CD4-positive, alpha-beta T cell treated with Interleukin-17A for 4 hours (primary cell): ENCODE measurements around the gene GRWD1.
"Not testable (repeated sequence)": the region's sequence is repeated elsewhere in the genome, so short reads cannot be mapped to it uniquely, and the experiment has no call there.

ENCODE experiments used
- DNase-seq: peaks from one replicate; pipeline ENCODE4 v3.0.0-alpha.2; 2020; ENCODE audit warnings: mixed read lengths

The GRWD1 gene

DNA sequence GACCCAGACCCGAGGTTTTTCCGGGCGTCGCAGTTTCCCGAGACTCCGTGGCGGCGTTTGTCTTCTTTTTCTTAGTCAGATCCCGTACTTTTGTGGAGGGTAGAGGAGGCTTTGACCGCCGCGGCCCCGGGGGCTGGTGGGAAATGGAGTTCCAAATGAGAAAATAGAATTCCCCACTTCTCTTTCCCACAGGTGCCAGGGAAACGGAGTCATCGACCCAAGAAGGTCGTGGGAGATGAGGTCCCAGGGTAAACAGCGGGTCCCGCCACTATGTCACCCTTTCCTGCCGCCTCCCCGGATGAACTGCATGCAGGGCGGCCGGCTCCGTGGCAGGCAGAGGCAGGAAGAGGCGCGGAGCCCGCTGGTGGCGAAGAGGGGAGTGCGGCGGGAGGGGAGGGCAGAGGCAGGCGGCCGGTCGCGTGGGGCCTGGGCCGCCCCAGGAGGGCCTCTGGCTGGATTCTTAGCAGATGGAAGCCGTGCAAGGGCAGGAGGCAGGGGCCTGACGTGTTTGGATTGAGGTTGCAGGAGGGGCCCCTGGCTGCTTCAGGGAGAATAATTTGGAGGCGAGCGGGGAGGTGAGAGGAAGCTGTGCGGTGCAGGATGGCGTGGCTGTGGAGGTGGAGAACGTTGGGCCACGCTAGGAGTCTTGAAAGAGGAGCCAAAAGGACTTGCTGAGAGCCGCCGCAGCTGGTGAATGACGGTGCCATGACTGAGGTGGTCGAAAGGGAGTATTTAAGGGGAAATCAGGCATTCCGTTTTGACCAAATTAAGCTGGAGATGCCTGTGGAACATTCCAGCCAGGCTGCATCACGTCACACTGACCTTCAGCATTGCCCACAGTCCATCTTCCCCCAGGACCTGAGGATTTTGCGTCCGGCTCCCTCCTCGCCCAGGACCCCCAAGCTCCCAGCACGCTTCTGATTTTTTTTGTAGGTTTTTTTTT, 35.0 kb downstream of the GRWD1 start:
- DNase-seq, result peak; percentile 76

DNA sequence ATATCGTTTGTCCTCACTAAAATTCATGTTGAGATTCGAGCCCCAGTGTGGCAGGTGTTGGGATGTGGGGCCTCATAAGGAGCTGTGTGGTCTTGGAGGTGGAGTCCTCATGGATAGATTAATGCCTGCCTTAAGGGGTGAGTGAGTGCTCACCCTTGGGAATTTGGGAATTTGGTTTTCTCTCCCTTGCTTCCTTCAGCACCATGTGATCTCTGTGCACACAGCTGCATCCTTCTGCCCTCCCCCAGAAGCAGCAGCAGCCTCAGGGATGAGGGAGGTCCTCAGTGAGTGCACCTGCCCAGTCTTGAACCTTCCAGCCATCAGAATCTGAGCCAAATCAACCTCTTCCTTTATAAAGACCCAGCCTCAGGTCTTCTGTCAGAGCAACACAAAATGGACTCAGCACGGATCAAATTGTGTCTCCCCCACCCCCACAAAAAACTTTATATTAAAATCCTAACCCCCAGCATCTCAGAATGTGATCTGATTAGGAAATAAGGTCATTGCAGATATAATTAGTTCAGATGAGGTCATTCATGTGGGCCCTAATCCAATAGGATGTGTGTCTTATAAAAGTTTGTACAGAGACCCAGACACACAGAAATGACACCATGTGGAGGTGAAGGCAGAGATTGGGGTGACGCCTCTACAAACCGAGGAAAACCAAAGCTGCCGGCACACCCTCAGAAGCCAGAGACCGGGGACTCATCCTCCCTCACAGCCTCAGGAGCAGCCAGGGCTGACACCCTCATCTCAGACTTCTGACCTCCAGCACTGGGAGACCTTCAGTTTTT, 36.3 kb downstream of the GRWD1 start:
- DNase-seq, result no peak

DNA sequence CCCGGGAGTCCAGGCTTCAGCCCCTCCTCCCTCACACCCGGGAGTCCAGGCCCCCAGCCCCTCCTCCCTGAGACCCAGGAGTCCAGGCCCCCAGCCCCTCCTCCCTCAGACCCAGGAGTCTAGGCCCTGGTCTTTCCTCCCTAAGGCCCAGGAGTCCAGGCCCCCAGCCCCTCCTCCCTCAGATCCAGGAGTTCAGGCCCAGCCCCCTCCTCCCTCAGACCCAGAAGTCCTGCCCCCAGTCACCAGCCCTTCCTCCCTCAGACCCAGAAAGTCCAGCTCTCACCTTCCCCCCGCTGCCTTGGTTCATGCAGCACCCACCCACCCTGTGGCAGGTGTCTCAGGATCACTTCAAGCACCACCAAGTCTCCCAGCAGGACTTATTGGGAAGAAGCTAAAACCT, 37.5 kb downstream of the GRWD1 start:
- DNase-seq, result no peak

DNA sequence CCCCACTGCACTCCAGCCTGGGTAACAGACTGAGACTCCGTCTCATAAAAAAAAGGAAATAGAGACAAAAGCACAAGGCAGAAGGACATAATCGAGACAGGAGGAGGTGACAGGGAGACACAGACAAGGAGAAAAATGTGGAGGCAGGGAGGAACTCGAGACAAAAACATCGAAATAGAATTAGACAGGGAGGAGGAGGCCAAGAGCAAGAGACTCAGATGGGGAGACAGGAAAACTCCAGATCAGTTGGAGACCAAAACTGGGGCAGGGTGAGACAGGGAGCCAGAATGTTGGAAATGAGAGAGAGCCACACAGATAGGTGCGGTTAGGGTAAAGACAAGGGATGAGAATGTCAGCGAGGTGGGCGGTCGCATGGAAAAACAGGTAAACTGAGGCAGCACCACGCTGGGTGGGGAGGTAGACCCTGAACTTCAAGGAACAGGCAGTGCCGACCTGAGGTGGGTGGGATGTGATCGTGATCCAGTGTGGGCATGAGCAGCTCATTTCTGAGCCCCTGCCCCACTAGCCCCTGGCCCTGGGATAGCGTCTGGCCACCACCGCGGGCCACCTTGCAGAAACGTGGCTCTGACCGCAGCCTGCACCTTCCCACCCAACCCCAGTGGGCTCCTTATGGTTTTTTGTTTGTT, 38.6 kb downstream of the GRWD1 start:
- no peak for DNase-seq

DNA sequence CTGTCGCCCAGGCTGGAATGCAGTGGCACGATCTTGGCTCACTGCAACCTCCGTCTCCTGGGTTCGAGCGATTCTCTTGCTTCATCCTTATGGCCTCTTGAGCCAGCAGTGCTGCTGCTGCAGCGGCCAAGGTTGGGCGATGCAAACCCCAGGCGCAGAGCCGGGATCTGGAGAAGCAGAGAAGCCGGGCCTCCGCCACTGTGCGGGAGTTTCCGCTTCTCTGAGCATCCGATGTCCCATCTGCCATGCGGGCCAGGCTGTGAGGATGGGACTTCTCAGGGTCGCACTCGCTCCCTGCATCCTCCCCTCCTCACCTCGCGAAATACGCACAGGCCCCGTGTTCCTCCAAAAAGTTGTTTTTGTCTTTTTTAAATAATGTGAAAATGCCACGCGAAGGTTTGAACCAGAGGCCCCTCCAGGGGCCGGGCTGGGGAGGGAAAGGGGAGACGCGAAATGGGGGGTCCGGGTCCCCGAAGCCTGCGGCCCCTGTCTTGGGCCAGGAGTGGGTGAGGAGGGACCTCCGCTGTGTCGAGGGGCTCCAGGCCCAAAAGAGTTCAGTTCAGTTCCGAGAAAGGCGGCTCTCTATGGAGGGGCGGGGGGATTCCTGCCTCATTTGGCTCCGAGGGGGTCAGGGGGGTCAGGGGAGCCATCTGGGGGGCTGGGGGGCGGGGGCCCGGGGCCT, 39.3 kb downstream of the GRWD1 start:
- no peak for DNase-seq

DNA sequence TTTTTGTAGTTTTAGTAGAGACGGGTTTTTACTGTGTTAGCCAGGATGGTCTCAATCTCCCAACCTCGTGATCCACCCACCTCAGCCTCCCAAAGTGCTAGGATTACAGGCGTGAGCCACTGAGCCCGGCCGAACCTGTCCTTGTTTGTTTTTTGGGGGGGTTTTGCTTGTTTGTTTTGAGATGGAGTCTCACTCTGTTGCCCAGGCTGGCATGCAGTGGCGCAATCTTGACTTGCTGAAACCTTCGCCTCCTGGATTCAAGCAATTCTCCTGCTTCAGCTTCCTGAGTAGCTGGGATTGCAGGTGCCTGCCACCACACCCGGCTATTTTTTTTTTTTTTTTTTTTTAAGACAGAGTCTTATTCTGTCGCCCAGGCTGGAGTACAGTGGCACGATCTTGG, 40.9 kb downstream of the GRWD1 start:
- DNase-seq, result not testable (repeated sequence)

DNA sequence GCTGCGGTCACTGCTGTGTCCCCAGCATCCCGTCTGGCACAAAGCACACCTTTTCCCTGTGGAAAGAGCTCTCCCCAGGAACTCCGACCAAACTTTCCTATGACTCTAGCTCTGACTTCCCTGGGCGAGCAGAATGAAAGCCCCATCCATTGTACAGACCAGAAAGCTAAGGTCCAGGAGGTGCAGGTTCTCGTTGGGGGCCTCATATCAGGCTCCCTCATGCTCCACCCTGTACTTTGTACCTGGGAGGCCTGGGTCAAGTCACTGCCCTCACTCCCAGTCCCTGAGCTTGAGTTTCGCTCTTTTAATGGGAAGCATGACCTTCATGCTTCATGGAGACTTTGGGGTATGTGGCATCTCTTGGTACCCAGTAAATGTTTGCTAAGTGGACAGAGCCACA, 41.8 kb downstream of the GRWD1 start:
- no peak for DNase-seq

DNA sequence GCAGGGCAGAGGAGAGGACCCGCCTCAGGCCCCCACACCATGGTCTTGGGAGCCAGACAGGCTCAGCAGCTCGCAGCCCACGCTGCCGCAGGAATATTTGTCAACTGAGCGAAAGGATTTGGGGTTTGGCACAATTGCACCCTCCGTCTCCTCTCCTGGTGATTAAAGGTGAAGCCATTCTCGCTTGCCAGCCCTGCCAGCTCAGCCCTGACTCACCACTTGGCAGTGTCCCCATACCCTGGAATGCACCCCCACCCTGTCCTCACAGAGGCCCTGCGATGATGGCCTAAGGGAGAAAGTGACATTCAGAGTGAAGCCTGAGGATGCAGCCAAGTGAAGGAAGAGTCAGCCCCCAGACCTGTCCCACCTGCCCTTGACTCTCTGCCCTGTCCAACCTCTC, 42.2 kb downstream of the GRWD1 start:
- no peak for DNase-seq

DNA sequence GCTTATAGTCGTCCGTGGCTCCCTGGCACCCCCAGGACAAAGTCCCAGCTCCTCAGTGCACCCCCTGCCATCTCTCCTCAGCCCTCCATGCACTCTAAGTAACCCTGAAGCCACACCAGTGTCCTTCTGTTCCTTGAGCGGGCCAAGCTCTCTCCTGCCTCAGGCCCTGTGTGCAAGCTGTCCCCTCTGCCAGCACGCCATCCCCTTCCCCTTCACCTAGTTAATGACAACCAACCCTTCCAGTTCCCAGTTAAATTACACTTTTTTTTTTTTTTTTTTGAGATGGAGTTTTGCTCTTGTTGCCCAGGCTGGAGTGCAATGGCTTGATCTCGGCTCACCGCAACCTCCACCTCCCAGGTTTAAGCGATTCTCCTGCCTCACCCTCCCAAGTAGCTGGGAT, 42.7 kb downstream of the GRWD1 start:
- not testable (repeated sequence) for DNase-seq

DNA sequence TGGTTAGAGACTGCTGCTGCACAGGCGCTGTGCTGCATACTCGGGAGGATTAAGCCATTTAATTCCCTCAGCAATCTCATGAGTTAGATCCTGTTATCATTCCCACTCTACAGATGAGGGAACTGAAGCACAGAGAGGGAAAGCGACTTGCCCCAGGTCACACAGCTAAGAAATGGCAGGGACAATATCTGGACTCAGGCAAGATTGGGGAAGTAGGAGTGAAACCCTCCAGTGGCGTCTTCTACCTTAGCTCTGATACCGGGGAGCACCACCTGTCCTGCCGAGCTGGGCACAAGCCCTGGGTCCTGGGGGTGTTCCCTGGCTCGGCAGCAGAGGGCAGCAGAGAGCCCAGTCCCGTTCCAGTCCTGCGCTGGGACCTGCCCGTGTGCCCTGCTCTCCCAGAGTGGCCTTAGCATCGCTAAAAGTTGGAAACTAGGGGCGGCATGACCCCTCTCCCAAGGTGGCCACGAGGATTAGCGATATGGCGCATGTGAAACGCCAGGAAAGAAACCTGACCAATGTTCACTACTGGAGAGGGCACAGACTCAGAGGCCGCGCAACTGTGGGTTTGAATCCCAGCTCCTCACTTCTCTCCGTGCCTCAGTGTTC, 43.9 kb downstream of the GRWD1 start:
- DNase-seq, result peak; percentile 87

DNA sequence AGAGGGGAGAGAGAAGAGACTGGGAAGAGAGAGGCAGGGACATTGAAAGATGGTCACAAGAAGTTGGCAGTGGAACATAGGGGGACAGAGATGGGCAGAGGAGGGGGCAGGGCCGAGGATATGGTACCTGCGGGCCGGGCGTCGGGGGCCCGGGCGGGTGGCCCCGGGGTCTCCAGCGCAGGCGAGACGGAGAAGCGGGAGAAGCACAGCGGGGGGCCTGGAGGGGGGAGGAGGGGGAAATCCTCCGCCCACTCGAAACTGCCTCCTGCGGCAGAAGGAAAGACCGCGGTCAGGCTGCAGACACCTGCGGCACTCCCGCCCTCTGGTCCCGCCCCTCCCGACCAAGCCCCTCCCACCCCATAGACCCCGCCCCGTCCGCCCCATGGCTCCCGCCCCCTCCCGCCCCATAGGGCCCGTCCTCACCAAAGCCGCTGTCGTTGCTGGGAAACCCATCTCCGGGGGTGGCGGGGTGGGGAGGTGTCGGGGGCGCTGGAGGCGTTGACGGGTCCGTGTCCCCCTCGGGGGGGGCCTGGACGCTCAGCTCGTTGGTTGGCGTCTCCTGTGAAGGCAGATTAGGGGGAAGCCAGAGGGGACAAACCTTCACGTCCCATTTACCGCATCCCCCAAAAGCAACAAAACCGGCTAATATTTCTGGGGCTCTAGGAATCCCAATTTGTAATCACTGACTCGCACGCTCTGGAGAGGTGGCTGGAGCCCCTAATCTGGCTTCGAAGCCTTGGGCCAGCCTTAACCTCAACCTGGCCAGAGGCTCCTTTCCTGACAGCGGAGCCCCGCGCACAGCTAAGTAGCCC, 45.4 kb downstream of the GRWD1 start:
- DNase-seq, result peak; percentile 75

DNA sequence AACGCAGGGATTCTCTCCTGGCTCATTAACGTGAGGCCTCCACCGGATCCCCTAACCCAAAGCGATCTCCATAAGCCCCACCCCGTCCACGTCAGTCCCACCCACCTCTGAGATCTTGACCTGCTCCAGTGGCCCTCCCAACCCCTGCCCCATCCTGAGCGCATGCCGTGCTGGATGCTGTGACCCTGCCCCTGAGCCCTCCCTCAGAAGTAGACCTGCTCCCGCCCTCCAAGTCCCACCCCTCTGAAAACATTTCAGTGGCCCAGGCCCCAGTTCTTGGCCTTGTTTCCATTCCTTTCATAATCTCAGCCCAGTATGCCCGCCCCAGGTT, 46.0 kb downstream of the GRWD1 start:
- no peak for DNase-seq

DNA sequence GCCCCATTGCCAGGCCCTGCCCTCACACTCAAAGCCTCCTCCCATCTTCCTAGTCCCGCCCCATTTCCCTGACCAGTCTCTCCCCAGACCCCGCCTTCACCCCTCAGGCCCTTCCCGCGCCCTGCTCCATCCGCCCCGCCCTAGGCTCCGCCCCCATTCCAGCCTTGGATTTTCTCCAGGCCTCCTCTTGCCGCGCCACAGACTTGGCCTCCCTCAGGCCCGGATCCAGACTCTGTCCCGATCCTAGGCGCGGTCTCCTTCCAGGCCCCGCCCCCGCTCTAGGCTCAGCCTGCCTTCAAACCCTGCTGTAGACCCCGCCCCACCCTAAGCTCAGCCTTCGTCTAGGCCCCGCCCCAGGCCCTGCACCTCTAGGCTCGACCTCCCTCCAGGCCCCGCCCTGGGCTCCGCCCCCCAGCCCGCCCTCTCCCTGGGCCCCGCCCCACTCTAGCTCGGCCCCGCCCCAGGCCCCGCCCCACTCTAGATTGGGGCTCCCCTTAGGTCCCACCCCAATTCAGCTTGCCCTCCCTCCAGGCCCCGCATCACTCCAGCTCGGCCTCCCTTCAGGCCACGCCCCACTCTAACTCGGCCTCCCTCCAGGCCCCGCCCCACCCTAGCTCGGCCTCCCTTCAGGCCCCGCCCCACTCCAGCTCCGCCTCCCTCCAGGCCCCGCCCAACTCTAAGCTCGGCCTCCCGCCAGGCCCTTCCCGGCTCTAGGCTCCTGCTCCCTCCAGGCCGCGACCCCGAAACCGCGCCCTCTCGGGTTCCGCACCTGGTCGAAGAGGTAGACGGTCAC, 47.3 kb downstream of the GRWD1 start:
- peak; percentile 86 for DNase-seq

DNA sequence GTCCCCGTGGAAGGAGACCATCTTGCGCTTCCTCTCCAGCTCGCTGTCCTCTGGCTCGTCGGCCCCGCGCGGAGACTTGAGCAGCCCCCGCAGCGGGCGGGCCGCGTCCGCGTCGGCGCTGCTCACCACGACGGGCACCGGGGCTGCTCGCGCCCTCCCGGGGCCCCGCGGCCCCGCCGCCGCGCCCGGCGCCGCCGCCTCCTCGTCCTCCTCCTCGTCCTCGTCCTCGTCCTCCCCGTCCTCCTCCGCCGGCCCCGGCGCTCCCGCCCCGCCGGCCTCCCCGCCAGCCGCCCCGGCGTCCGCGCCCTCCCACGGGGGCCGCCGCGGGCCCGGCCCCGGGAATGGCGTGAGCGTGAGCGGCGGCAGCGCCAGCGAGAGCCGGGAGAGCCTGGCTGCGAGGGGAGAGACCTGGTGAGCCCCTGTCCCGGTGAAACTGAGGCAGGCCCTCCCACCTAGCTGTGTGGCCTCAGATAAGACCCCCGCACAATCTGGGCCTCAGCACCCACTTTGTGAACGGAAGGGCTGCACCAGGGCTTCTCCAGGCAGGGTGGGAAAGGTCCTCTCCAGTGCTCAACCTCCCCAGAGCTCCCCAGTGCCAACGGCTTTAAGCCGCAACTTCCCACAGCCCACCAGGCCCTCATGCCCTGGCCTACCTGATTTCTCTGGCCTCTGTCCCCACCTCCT, 48.1 kb downstream of the GRWD1 start:
- no peak for DNase-seq

DNA sequence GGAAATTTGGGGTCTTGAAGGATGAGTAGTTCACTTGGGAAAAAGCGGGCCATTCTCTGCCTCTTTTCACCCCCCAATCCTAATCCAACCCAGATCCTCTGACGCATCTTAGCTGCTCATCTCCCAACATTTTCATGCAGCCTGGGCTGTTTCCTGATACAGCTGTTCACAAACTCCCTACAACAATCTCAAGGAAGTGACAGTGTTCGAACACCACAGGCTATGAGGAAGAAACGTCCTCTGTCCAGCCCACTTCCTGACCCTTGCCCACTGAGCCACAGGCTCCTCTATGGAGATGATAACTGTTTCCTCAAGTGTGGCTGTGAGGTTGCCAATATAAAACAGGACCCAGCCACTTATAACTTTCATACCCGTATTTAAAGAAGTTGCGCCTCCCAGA, 49.6 kb downstream of the GRWD1 start:
- no peak for DNase-seq

DNA sequence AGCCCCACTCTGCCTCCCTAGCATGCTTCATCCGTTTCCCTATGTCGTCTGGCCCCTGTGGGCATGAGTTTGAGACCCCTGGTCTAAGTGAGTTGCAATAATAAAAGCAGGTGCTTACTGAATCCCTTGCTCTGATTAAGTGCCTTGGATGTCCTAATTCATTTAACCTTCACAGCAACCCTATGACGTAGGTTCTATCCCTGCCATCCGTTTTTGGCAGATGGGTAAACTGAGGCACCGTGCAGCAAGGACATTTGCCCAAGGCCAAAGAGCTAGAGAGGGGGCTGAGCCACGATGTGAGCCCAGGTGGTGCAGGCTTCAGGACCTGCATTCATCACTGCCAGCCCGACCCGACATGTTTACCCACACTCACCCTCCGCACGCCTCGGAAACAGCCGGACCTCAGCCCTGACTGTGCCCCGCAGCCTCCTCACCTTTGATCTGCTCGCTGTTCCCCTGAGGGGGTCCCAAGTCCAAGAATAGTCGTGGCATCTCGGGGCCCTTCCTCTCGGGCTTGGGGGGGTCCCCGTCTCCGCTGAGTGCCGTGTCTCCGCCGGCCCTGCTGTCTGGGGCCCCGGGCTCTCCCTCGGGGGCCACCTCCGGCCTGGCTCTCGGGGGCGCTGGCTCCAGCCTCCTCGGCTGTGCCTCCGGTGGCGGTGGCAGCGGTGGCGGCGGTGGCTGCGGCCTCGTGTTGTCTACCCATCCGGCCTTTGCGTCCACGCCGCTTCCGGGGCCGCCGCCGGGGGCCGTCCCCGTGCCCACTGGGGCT, 51.4 kb downstream of the GRWD1 start:
- no peak for DNase-seq

DNA sequence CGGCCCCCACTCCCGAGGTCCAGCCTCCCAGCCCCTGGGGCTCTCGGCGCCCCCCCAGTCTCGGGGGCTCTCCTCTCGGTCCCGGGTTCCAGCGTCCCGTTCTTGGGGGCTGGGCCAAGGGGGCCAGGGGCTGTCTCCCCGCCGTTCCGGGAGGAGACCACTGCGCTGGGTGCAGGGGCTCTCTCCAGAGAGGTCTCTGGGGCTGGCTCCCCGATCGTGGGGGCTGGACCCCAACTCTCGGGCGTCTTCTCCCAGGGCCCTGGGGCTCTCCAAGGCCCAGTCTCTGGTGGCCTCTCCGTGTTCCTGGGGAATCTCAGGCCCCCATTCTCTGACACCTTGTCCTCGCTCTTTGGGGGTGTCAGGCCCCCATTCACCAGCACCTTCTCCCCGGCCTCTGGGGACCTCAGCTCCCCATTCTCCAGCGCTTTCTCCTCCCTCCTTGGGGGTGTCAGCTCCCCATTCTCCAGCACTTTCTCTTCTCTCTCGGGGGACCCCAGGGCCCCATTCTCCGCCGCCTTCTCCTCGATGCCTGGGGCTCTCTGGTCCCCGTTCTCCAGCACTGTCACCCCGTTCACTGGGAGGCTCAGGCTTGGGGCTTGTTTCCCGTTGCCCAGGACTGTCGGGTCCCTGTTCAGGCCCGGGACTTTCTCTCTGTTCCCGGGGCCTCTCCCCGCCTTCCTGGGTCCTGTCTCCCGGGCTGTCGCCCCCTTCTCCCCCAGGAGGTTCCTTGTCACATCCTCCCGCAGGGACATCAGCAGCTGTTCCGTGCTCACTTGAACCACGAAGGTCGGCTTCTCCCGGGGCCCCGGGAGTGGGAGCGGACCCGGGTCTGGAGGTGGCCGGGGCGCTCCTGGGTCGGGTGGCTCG, 52.2 kb downstream of the GRWD1 start:
- no peak for DNase-seq

DNA sequence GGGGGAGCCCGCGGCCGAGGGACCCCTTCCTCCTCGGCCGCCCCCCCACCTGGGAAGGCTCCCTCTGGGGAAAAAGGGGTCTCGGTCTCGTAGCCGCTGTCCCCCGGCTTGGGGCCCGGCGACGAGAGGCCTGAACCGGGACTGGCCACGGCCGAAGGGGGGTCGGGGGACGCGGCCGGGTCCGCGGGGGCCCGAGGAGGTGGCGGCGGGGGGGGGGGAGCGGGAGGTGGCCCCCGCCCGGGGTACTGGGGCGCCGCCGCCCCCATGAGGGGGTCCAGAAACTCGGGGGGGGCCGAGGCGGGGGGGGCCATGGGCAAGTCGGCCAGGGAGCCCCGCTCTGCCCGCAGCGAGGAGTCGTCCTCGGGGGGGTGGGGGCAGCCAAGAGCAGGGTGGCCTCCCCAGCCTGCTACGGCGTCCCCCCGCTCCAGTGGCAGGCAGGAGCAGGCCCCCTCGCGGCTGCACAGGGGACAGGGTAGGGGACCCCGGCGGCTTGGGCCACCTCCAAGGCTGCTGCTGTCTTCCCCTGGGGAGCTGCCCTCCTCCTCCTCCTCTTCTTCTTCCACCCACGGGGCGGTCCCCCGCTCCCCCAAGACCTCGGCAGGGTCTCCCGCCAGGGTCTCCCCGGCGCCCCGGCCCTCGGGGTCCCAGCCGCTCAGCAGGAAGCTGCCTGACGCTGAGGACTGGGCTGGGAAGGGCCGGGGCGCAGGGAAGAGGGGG, 53.0 kb downstream of the GRWD1 start:
- DNase-seq, result no peak
